Measurements from ENCODE around the gene MS4A6E. TPM values are rescaled to one million over a fixed set of nuclear protein-coding genes. Genes with fewer than 3 reads are reported as not detected.

The MS4A6E gene
- total and polyA plus RNA-seq, 7 donors, result 0.23 to 1.2 TPM; not detected in 5

DNA sequence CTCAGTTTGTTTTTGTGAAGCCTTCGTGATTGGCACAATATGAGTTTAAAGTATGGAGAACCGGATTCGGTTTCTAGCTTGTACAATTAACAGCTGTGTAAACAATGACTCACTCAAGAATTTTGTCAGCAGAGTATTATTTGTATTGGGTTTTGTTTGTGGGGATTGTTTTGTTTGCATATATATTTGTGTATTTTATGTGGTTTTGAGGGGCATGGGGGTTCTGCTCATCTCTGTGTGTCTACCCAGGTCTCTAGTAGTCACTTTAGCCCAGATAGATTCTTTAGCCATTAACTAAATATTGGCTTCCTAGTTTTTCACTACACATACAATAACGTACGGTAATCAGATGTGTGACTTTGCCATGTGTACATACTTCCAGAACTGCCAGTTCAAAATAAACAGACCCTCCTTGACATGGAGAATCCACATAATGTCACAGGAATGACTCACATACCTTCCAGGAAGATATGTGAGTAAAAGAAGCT lies 43.8 kb downstream of the MS4A6E start:
- H3K4me3 ChIP-seq, result no peak overlapping the region
- intact Hi-C loops (cut with DNase I), result no loop called here
- H3K27me3 ChIP-seq, result no peaks in the 10 kb centered on the region
- no peaks in the 10 kb centered on the region for H3K4me1 ChIP-seq
- H3K9me3 ChIP-seq, result no peaks in the 10 kb centered on the region
- no peaks in the 10 kb centered on the region for H3K36me3 ChIP-seq
- DNase-seq, result no peak
- WGBS, 2 donors, result 6 to 55% methylated on average over 5 of the region's 5 CpGs
- peak overlapping the region in 1 of 4 donors; percentile 14 for H3K27ac ChIP-seq
- TF ChIP-seq, protein P1, sequence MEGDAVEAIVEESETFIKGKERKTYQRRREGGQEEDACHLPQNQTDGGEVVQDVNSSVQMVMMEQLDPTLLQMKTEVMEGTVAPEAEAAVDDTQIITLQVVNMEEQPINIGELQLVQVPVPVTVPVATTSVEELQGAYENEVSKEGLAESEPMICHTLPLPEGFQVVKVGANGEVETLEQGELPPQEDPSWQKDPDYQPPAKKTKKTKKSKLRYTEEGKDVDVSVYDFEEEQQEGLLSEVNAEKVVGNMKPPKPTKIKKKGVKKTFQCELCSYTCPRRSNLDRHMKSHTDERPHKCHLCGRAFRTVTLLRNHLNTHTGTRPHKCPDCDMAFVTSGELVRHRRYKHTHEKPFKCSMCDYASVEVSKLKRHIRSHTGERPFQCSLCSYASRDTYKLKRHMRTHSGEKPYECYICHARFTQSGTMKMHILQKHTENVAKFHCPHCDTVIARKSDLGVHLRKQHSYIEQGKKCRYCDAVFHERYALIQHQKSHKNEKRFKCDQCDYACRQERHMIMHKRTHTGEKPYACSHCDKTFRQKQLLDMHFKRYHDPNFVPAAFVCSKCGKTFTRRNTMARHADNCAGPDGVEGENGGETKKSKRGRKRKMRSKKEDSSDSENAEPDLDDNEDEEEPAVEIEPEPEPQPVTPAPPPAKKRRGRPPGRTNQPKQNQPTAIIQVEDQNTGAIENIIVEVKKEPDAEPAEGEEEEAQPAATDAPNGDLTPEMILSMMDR (IDR thresholded peaks at IDR 0.05), result no peak
- no peak for TF ChIP-seq EP300 (IDR thresholded peaks at IDR 0.05)

DNA sequence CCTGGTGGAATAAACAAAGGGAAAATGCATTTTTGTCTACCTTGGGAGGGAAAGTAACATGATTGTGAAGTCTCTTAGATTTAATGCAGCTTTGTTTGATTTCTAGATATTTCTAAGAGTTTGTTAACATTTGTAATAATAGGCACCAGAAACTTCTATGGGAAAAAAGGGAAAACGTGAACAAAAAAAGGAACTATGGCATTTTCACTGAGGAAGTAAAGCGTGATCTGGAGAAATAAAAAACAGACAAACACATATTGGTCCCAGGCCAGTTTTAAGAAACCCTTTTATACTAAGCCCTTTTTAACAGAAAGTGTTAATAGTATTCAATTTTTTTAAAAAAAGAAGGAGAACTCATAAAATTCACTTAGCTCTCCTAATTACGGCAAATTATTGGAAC lies 44.3 kb downstream of the MS4A6E start:
- Histone ChIP-seq H3K27me3 (no peaks in the 10 kb centered on the region), H3K27ac (peak overlapping the region in 1 of 4 donors; percentile 14), H3K36me3 (no peaks in the 10 kb centered on the region), H3K4me1 (no peaks in the 10 kb centered on the region), H3K9me3 (no peaks in the 10 kb centered on the region), H3K4me3 (no peak overlapping the region)
- intact Hi-C loops (cut with DNase I), result no loop called here
- TF ChIP-seq, protein P1 (IDR thresholded peaks at IDR 0.05), result no peak
- TF ChIP-seq EP300 (IDR thresholded peaks at IDR 0.05), result no peak
- no peak for DNase-seq
- 67 to 70% methylated on average over 3 of the region's 3 CpGs for whole genome bisulfite sequencing, 2 donors

DNA sequence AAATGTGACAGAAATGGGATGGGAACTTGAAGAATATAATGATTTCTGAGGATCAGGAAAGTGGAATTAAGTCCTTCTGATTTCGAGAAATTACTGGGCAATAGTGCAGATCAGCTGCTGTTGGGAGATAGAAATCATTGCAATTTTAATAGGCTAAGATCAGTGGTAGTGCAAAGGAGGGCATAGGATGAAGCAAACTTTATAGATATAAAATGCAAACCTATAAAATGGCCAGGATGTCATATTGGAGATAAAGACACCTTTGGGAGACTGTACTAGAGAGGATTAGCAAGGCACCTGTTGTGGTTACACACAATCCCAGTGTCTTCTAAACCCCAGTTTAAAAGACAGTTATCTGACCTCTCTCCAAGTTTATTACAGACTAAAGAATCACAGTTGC lies 44.8 kb downstream of the MS4A6E start:
- Histone ChIP-seq H3K4me3 (no peak overlapping the region), H3K27me3 (no peaks in the 10 kb centered on the region), H3K4me1 (no peaks in the 10 kb centered on the region), H3K36me3 (no peaks in the 10 kb centered on the region), H3K27ac (no peak overlapping the region), H3K9me3 (no peaks in the 10 kb centered on the region)
- DNase-seq, result no peak
- TF ChIP-seq POLR2A (IDR thresholded peaks at IDR 0.05), result no peak
- no peak for TF ChIP-seq POLR2AphosphoS5 (IDR thresholded peaks at IDR 0.05)
- TF ChIP-seq, protein P1 (IDR thresholded peaks at IDR 0.05), result no peak
- no peak for TF ChIP-seq EP300 (IDR thresholded peaks at IDR 0.05)
- intact Hi-C loops (cut with DNase I), result no loop called here
- 79 to 87% methylated on average over 1 of the region's 1 CpG for WGBS, 2 donors

DNA sequence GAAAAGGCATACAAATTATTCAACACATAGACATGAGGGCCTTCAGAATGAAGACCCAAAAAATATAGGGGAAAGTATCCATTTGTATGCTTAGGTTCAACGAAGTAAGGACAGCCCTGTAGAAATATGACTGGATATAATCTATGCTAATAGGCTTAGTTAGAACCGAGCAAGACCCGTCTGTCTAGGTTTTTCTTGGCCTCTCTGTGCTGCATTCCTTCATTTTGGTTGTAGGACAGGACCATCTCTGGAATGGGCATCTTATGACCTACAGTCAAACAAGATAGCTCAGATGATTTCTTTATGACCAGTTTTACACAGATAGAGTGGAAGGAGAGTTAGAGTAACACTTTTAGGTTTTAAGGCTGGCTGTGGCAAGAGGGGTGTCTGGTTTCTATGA lies 45.7 kb downstream of the MS4A6E start:
- H3K9me3 ChIP-seq, result no peaks in the 10 kb centered on the region
- DNase-seq, result no peak
- intact Hi-C loops (cut with DNase I), result no loop called here
- H3K36me3 ChIP-seq, result no peaks in the 10 kb centered on the region
- no peak for TF ChIP-seq POLR2AphosphoS5 (IDR thresholded peaks at IDR 0.05)
- TF ChIP-seq, protein P1 (IDR thresholded peaks at IDR 0.05), result no peak
- no peak for TF ChIP-seq POLR2A (IDR thresholded peaks at IDR 0.05)
- TF ChIP-seq EP300 (IDR thresholded peaks at IDR 0.05), result no peak
- H3K4me1 ChIP-seq, result no peaks in the 10 kb centered on the region
- H3K27ac ChIP-seq, result no peak overlapping the region
- H3K4me3 ChIP-seq, result no peak overlapping the region
- no peaks in the 10 kb centered on the region for H3K27me3 ChIP-seq
- 89 to 92% methylated on average over 3 of the region's 3 CpGs for WGBS, 2 donors

DNA sequence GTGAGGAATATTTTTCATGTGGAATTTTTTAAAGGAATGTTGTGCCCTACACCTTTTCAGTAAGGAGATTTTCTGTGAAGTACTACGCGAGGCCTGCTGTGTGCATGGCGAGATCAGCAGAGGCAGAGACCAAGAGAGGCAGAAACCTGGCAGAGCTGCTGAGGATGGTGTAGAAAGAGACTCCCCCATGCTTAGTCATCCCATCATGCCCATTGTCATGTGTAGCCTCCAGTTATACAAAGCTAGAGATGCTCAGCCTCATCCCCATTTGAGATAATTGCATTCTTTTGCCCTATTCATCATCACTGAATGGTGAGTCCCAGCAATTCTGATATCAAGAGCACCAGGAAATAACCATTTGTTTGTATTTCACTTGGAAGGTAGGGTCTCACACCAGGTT lies 48.3 kb downstream of the MS4A6E start:
- no peak for DNase-seq
- no peaks in the 10 kb centered on the region for H3K9me3 ChIP-seq
- no peaks in the 10 kb centered on the region for H3K4me1 ChIP-seq
- WGBS, 2 donors, result 97% methylated on average over 3 of the region's 3 CpGs
- no peaks in the 10 kb centered on the region for H3K36me3 ChIP-seq
- TF ChIP-seq, protein P1 (IDR thresholded peaks at IDR 0.05), result no peak
- TF ChIP-seq EP300 (IDR thresholded peaks at IDR 0.05) (no peak), POLR2AphosphoS5 (IDR thresholded peaks at IDR 0.05) (no peak), POLR2A (IDR thresholded peaks at IDR 0.05) (no peak)
- intact Hi-C loops (cut with DNase I), result no loop called here
- H3K27me3 ChIP-seq, result no peaks in the 10 kb centered on the region
- no peak overlapping the region for H3K27ac ChIP-seq
- no peak overlapping the region for H3K4me3 ChIP-seq
